ENCODE results near the gene PELO.
A peak's percentile ranks its signal among the peaks of the same experiment; 100 is the strongest.
"Not testable (repeated sequence)": the region's sequence is repeated elsewhere in the genome, so short reads cannot be mapped to it uniquely, and the experiment has no call there.

PELO gene

GRCh38 chr5:52802272-52802973 is 14.7 kb downstream of the PELO start:
- no peak for DNase-seq

DNA sequence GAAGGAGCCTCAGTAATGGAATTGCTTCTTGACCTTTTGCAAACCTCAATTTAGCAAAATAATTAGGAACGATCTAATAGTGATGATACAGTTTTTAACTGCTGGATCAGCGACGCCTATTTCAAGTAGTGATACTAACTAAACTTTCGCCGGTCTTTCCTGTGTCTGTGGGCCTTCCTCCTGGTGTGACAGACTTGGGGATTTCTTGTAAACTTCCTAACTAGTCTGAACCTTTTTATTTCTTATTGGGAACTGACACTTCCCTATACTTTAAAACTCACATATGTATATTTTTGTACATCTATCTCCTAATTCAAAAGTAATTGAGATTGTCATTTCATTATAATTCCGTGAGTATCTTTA is 15.2 kb downstream of the PELO start:
- DNase-seq: no peak

DNA sequence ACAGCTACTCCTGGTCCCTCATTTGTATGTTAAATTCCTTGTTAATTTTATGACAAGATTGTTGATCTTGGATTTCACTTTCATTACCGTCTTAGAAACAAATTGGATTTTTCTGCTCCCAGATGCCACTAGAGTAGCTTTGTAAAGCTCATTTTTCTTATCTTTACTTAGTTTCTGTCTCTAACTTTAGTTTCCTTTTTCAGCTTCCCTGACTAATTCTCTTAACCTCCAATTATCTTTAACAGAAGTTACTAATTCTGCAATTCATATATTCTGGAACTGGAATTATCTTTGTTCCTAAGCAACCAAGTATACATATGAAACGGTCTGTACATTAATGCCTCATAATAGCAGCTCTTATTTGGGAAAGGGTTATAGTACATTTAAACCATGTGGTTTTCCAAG is 16.7 kb downstream of the PELO start:
- no peak for DNase-seq

DNA sequence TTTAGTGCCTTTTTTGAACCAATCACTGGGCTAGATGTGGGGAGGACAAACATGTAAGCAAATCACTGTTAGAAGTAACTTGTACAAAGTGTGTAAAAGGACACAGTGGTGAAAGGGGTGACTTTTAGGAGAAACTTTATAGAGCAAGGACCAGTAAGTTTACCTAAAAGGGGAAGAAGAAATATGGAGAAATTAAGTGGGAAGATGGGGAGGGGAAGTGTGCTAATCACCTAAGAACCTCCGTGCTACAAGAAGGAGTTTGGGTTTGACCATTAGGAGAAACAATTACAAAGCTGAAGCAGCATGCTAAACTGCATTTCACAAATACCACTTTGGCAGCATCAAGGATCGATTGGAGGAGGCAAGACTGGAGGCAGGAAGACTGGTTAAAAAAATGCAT is 17.3 kb downstream of the PELO start:
- no peak for DNase-seq

DNA sequence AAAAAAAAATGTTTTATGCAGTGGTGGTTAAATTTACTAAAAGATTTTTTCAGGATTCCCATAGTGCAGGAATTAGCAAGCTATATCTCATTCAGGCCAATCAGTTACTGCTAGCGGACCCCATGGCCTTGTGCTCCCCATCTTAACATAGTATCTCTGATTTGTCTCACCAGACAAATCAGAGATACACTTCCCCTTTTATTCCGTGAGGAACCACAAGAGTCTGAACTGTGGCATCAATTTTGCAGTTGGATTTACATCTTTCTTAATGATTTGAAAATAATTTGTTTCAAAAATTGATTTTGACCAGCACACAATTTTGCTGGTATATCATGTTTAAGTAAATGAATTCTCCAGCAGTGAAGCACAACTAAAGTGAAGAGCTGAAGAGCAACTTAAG is 17.9 kb downstream of the PELO start:
- no peak for DNase-seq

DNA sequence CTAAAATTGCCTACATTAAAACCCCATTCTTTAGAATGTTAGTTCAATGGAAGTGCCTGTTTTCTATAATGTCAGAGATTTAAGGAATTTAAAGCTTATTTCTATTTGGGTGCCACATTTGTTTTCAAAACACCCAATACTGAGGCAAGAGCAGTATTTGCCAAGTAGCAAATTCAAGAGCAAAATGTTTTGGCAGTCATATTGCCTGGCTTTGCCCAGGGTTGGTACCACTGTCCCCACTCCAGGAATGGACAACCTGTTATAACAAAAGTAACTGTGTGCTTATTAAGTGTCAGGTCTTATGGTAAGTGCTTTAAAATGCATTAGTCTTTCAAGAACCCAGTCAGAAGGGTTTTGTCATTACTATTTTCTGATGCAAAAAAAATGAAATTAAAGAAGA is 19.3 kb downstream of the PELO start:
- no peak for DNase-seq

GRCh38 chr5:52807723-52808122 is 20.0 kb downstream of the PELO start:
- DNase-seq: no peak

DNA sequence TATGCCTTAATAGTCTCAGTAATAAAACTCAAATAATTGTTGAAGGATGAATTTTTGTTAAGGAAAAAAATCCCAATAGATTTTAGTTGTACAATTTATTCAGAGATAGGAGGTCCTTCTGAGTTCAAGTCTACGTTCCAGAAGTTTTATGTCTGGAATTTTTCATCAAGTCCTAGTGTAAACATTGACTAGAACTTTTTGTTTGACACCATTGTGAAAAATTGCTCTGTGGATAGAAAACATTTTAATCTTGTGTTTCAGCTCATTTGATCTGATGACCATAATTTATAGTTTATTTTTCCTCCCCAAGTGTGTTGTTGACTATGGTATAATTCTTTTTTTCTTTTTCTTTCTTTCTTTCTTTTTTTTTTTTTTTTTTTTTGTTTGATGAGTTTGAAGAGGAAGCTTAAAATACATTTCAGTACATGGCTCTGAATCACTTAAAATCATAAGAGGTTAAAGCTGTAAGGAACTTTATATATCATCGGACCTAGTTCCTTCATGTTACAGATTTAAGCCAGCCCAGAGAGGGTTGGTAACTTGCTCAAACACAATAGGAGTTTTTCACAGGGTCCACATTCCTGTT is 20.7 kb downstream of the PELO start:
- peak; percentile 11 for DNase-seq

- peak; percentile 34 for DNase-seq
Measured at GRCh38 chr5:52809884-52810283, 22.2 kb downstream of the PELO start.

DNA sequence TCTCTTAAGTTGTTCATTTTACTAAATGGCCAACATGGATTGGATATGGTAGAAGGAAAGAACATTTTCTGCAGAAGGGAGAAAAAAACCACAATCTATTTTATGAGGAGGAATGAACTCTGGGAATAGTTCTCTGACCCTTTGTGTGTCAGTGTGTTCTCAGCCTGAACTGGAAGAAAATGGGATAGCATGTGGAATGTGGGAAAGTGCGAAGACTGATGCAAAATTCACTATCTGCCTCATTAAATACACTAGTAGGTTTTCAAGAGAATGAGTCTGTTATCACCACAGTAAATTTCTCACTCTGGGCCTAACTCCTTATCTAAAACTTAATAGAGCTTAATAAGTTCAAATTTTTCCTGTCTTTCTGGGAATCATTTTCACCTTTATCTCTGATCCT is 22.7 kb downstream of the PELO start:
- peak; percentile 15 for DNase-seq

- peak; percentile 28 for DNase-seq
Measured at GRCh38 chr5:52811067-52811749, 23.5 kb downstream of the PELO start.

- DNase-seq: no peak
Measured at GRCh38 chr5:52814352-52815148, 26.8 kb downstream of the PELO start.

DNA sequence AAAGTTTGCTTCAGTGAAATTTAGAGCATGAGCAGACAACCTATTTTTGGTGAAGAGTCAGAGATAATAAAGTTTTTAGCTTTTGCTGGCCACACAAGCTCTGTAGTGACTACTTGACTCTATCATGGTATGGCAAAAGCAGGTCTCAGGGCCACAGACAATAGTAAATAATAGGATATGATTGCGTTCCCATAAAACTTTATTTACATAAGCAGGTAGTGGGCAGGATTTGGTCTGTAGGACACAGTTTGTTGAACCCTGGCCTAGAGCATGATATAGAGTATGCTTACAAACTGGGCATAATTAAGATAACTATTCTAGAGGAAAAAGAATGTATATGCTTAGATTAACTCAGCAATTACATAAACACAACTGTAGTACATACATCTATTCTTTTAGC is 30.1 kb downstream of the PELO start:
- no peak for DNase-seq

- DNase-seq: no peak
Measured at GRCh38 chr5:52818360-52818759, 30.6 kb downstream of the PELO start.

DNA sequence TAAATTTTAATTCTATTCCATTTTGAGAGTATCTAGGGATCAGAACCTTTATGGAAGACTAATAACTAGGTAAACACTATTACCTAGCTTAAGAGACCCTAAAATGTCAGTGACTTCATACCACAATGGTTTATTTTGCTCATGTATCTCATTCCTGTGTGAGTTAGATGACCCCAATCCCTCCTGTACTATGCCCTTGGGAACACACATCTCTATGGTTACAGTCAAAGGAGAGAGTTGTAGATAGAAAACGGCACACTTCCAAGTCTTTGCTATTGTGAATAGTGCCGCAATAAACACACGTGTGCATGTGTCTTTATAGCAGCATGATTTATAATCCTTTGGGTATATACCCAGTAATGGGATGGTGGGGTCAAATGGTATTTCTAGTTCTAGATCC is 31.1 kb downstream of the PELO start:
- not testable (repeated sequence) for DNase-seq

DNA sequence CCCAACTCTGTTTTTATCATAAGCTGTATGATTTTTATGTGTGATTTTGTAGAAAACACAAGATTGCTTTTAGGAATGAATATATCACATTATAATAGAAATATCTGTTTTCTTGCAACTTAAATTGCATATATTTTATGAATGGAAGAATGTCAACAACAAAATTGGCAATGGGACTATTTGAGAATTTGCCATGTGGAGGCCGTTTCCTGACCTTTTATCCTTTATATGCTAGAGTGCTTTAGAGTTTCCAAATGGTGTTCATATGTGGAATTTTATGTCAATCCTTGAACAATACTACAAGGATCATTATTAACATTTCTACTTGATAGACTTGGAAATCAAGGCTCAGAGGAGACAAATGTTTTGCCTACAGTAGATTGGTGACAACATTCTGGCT is 34.2 kb downstream of the PELO start:
- no peak for DNase-seq

GRCh38 chr5:52822437-52822836 is 34.7 kb downstream of the PELO start:
- no peak for DNase-seq

DNA sequence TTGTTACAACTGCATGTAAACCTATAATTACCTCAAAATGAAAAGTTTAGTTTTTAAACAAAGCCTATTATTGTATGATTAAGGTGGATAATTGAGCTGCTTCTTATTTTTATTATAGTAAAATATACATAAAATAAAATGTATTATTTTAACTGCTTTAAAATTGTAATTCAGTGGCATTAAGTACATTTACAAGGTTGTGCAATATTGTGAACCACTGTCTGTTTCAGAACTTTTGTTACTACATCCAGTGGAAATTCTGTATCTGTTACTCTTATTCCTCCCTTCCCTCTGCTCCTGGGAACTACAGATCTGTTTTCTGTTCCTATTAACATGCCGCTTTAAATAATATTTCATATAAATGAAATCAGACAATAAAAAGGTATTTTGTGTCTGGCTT is 37.1 kb downstream of the PELO start:
- DNase-seq: no peak

- DNase-seq: no peak
Measured at GRCh38 chr5:52825826-52826225, 38.1 kb downstream of the PELO start.

GRCh38 chr5:52827815-52828214 is 40.1 kb downstream of the PELO start:
- no peak for DNase-seq

- no peak for DNase-seq
Measured at GRCh38 chr5:52829664-52830063, 41.9 kb downstream of the PELO start.

DNA sequence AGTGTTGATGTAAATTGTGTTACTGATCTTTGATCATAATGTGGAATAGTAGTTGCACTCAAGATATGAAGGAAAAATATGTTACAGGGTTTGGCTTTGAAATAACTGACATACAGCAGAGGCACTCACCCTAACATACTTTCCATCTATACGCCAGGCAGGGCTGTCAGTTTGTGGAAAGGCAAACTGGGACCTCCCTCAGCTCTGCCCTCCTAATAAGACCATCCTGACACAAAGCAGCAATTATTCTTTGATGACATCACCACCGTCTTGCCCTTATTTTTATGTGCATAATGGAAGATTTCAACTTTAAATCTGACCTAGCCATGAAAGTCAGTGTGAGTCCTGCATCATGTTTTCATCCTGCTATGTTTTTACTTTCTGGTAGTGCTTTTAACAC is 42.9 kb downstream of the PELO start:
- DNase-seq: no peak

GRCh38 chr5:52831786-52832511 is 44.2 kb downstream of the PELO start:
- no peak for DNase-seq

All from kidney glomerular epithelial cell (primary cell).